ENCODE data around the gene ZNF230. TPM values are rescaled to one million over a fixed set of nuclear protein-coding genes. Genes with fewer than 3 reads are reported as not detected.
A peak's percentile ranks its signal among the peaks of the same experiment; 100 is the strongest.

The ZNF230 gene
- total and polyA plus RNA-seq, 4 donors, result 1.7 to 7.3 (median 4.9) TPM

GRCh38 chr19:44002212-44002565 is 568 bp upstream of the ZNF230 start:
- DNase-seq, result no peak
- ATAC-seq (ENCODE audit: insufficient read depth, low FRiP score), result no peak
- Histone ChIP-seq H3K27me3 (ENCODE audit: control insufficient read depth in 3 of 3, insufficient read depth in 3 of 3, low read length in 2 of 3) (no peaks in the 10 kb centered on the region), H3K9ac (ENCODE audit: insufficient read depth in 1 of 2, low read length in 2 of 2) (peak overlapping the region in 1 of 2 donors; percentile 98), H3K36me3 (ENCODE audit: control insufficient read depth in 4 of 4, insufficient read depth in 4 of 4, low read length in 4 of 4) (peaks cover 0 to 10% (median 7%) of the 10 kb centered on the region in 4 donors), H3K4me3 (peak overlapping the region; percentile 62), H3K27ac (ENCODE audit: low read depth in 1 of 2, low read length in 1 of 2) (peak overlapping the region; percentile 61 to 85), H3K9me3 (ENCODE audit: control insufficient read depth in 4 of 4, insufficient read depth in 3 of 4, low read length in 3 of 4) (peaks cover 0 to 10% (median 5%) of the 10 kb centered on the region in 4 donors), H3K4me1 (ENCODE audit: control insufficient read depth in 5 of 5, insufficient read depth in 5 of 5, low read length in 5 of 5) (peaks cover 0 to 9% (median 6%) of the 10 kb centered on the region in 5 donors)
- TF ChIP-seq, protein P1, sequence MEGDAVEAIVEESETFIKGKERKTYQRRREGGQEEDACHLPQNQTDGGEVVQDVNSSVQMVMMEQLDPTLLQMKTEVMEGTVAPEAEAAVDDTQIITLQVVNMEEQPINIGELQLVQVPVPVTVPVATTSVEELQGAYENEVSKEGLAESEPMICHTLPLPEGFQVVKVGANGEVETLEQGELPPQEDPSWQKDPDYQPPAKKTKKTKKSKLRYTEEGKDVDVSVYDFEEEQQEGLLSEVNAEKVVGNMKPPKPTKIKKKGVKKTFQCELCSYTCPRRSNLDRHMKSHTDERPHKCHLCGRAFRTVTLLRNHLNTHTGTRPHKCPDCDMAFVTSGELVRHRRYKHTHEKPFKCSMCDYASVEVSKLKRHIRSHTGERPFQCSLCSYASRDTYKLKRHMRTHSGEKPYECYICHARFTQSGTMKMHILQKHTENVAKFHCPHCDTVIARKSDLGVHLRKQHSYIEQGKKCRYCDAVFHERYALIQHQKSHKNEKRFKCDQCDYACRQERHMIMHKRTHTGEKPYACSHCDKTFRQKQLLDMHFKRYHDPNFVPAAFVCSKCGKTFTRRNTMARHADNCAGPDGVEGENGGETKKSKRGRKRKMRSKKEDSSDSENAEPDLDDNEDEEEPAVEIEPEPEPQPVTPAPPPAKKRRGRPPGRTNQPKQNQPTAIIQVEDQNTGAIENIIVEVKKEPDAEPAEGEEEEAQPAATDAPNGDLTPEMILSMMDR (IDR thresholded peaks at IDR 0.05; ENCODE audit: control extremely low read depth, extremely low read depth), result no peak
- WGBS, 2 donors, result 10 to 16% methylated on average over 8 of the region's 8 CpGs

- Histone ChIP-seq H3K36me3 (ENCODE audit: control insufficient read depth in 4 of 4, insufficient read depth in 4 of 4, low read length in 4 of 4) (peaks cover 7 to 23% (median 18%) of the 10 kb centered on the region in 4 donors), H3K9ac (ENCODE audit: insufficient read depth in 1 of 2, low read length in 2 of 2) (peak overlapping the region; percentile 50 to 98), H3K4me3 (peak overlapping the region; percentile 73), H3K27me3 (ENCODE audit: control insufficient read depth in 3 of 3, insufficient read depth in 3 of 3, low read length in 2 of 3) (no peaks in the 10 kb centered on the region), H3K9me3 (ENCODE audit: control insufficient read depth in 4 of 4, insufficient read depth in 3 of 4, low read length in 3 of 4) (peaks cover 0 to 14% (median 10%) of the 10 kb centered on the region in 4 donors), H3K4me1 (ENCODE audit: control insufficient read depth in 5 of 5, insufficient read depth in 5 of 5, low read length in 5 of 5) (peaks cover 0 to 9% (median 6%) of the 10 kb centered on the region in 5 donors), H3K27ac (ENCODE audit: low read depth in 1 of 2, low read length in 1 of 2) (peak overlapping the region in 1 of 2 donors; percentile 59)
- DNase-seq (peak; percentile 16 to 40 (median 29)), ATAC-seq (ENCODE audit: insufficient read depth, low FRiP score) (no peak)
- 4% methylated on average over 15 of the region's 15 CpGs for WGBS, 2 donors
- TF ChIP-seq, protein P1 (IDR thresholded peaks at IDR 0.05; ENCODE audit: control extremely low read depth, extremely low read depth), result no peak
These were observed 778 bp downstream of the ZNF230 start for GRCh38 chr19:44003461-44004009.

- Histone ChIP-seq H3K9ac (ENCODE audit: insufficient read depth in 1 of 2, low read length in 2 of 2) (no peak overlapping the region), H3K36me3 (ENCODE audit: control insufficient read depth in 4 of 4, insufficient read depth in 4 of 4, low read length in 4 of 4) (peaks cover 27 to 47% (median 41%) of the 10 kb centered on the region in 4 donors), H3K4me1 (ENCODE audit: control insufficient read depth in 5 of 5, insufficient read depth in 5 of 5, low read length in 5 of 5) (peaks cover 0 to 9% (median 6%) of the 10 kb centered on the region in 5 donors), H3K4me3 (no peak overlapping the region), H3K27me3 (ENCODE audit: control insufficient read depth in 3 of 3, insufficient read depth in 3 of 3, low read length in 2 of 3) (no peaks in the 10 kb centered on the region), H3K9me3 (ENCODE audit: control insufficient read depth in 4 of 4, insufficient read depth in 3 of 4, low read length in 3 of 4) (peaks cover 10 to 35% (median 32%) of the 10 kb centered on the region in 4 donors), H3K27ac (ENCODE audit: low read depth in 1 of 2, low read length in 1 of 2) (no peak overlapping the region)
- 32 to 74% methylated on average over 1 of the region's 1 CpG for WGBS, 2 donors
- no peak for DNase-seq
- no peak for ATAC-seq (ENCODE audit: insufficient read depth, low FRiP score)
- TF ChIP-seq, protein P1 (IDR thresholded peaks at IDR 0.05; ENCODE audit: control extremely low read depth, extremely low read depth), result no peak
These were observed 3.2 kb downstream of the ZNF230 start for GRCh38 chr19:44005973-44006372.

All from lung (tissue), 12 donors.